ENCODE data around the gene EPB41L4A. TPM values are rescaled to one million over a fixed set of nuclear protein-coding genes. Genes with fewer than 3 reads are reported as not detected.
"Not testable (repeated sequence)": the region's sequence is repeated elsewhere in the genome, so short reads cannot be mapped to it uniquely, and the experiment has no call there.

EPB41L4A gene
- total and polyA plus RNA-seq, 12 donors: 4.2 to 26.3 (median 9.5) TPM

DNA sequence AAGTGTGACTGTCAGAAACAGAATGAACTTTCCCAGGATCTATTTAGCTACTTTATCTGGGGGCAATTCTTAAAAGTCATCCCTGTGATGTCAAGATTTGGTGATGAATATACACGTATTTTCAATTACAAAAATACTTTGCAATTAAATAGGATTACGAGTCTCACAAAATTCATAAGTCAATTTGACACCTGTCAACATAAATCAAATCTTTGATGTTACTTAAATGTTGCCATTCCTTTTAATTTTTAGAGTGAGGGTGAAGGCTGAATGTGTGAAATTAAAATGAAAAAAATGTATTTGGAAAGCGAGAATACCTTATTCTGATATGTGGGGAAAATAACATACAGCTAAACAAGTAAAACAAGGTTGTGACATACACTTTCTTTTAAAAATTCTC lies 202.9 kb downstream of the EPB41L4A start:
- no peak overlapping the region for H3K4me3 ChIP-seq
- DNase-seq: no peak
- H3K9me3 ChIP-seq (replicated peaks in 1 of 3): no peaks in the 10 kb centered on the region
- intact Hi-C loops (cut with DNase I): no loop called here
- H3K27ac ChIP-seq: no peak overlapping the region
- no peaks in the 10 kb centered on the region for H3K27me3 ChIP-seq
- TF ChIP-seq, protein P1, sequence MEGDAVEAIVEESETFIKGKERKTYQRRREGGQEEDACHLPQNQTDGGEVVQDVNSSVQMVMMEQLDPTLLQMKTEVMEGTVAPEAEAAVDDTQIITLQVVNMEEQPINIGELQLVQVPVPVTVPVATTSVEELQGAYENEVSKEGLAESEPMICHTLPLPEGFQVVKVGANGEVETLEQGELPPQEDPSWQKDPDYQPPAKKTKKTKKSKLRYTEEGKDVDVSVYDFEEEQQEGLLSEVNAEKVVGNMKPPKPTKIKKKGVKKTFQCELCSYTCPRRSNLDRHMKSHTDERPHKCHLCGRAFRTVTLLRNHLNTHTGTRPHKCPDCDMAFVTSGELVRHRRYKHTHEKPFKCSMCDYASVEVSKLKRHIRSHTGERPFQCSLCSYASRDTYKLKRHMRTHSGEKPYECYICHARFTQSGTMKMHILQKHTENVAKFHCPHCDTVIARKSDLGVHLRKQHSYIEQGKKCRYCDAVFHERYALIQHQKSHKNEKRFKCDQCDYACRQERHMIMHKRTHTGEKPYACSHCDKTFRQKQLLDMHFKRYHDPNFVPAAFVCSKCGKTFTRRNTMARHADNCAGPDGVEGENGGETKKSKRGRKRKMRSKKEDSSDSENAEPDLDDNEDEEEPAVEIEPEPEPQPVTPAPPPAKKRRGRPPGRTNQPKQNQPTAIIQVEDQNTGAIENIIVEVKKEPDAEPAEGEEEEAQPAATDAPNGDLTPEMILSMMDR (IDR thresholded peaks at IDR 0.05): no peak
- no peak for TF ChIP-seq POLR2A (IDR thresholded peaks at IDR 0.05)
- no peaks in the 10 kb centered on the region for H3K4me1 ChIP-seq (replicated peaks in 1 of 2)
- WGBS, 4 donors: 87 to 93% (median 91%) methylated on average over 3 of the region's 3 CpGs
- H3K36me3 ChIP-seq (replicated peaks in 1 of 2): no peaks in the 10 kb centered on the region

DNA sequence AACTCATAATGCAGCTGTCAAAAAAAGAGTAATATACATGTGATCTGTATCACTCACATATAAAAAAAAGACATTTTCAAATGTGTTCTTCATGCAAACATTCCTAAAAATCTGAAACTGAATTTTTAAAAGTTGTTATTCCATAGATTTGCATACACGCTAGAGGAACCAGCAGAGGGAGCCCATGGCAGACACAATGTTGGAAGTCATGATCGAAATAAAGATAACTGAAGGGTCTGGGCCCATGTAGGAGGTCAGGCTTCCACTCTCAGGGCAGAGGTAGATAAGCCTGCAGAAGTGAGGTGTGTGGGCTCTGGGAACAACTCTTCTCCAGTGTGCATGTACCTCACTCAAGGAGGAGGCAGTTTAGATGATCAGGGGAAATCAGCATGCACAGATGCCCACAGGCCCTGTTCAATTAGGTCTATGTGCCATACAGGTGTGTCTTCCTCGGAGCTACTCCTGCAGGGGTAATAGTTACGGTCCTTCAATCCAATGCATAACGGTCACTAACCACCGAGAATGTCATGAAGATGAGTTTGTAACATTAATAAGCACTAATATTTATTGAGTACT lies 208.6 kb downstream of the EPB41L4A start:
- TF ChIP-seq, protein P1 (IDR thresholded peaks at IDR 0.05): peak; percentile 58 to 70 (median 64)
- no peak for TF ChIP-seq POLR2A (IDR thresholded peaks at IDR 0.05)
- H3K27ac ChIP-seq: no peak overlapping the region
- intact Hi-C loops (cut with DNase I): loop anchor here in 1 of 2 donors (1.0 kb wide), 1 partner anchor 210 kb away; no protein-coding TSS in a partner anchor
- H3K36me3 ChIP-seq (replicated peaks in 1 of 2): no peaks in the 10 kb centered on the region
- peak; percentile 24 to 74 (median 49) for DNase-seq
- WGBS, 4 donors: 56 to 63% (median 58%) methylated on average over 6 of the region's 6 CpGs
- no peaks in the 10 kb centered on the region for H3K27me3 ChIP-seq
- H3K4me1 ChIP-seq (replicated peaks in 1 of 2): no peaks in the 10 kb centered on the region
- H3K4me3 ChIP-seq: no peak overlapping the region
- no peaks in the 10 kb centered on the region for H3K9me3 ChIP-seq (replicated peaks in 1 of 3)

DNA sequence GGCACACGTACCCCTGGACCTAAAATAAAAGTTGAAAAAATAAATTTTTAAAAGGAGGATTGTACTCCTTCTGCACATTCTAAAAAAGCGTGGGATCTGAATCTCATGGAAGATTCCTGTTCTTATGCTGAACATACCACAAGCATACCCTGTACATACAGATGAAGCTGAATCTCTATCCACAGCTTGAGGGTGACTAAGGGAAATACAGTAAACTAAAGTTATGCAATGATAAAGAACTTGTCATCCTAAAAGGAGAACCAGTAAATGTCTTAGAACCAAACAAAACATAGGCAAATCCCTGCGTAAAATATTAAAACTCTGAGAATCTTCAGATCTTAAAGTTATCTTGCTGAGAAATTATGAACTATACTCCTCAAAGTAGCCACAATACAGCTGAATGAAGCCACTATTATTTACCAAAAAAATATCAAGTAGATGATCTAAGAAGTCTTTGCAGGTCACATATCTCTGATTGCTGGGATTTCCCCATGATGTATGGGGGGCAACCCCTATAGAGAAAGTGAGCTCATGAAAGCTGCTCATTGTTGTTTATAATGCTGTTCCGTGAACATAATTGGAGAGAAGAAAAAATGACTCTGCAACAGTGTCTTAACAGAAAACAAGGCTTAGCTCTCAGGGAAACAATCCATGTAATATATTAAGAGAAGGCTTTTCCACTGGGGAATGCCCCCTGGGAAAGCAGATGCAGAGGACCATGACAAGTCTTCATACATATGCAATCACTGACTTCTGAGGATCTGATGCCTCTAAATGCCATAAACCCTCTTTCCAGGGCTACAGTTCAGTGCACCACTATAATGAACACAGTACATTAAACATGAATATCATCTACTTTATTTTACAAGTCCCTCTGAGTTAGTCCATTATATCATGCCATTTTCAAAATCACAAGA lies 210.1 kb downstream of the EPB41L4A start:
- WGBS, 4 donors: 82 to 87% (median 85%) methylated on average over 4 of the region's 4 CpGs
- H3K4me1 ChIP-seq (replicated peaks in 1 of 2): no peaks in the 10 kb centered on the region

DNA sequence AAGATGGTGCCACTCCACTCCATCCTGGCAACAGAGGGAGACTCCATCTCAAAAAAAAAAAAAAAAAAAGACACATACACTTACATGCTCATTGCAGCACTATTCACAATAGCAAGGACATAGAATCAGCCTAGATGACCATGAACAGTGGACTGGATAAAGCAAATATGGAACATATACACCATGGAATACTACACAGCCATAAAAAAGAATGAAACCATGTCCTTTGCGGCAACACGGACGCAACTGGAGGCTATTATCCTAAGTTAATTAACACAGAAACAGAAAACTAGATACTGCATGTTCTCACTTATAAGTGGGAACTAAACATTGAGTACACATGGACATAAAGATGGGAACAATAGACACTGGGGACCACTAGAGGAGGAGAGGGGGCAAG lies 210.9 kb downstream of the EPB41L4A start:
- H3K9me3 ChIP-seq (replicated peaks in 1 of 3); DNase-seq; H3K36me3 ChIP-seq (replicated peaks in 1 of 2); H3K27ac ChIP-seq; H3K4me1 ChIP-seq (replicated peaks in 1 of 2); H3K27me3 ChIP-seq; H3K4me3 ChIP-seq: not testable (repeated sequence)
- 91 to 98% (median 94%) methylated on average over 3 of the region's 3 CpGs for WGBS, 4 donors
- intact Hi-C loops (cut with DNase I): loop anchor here in 1 of 2 donors (10.0 kb wide), 1 partner anchor 207 kb away; the partner anchor contains the start of gene EPB41L4A

More for the DNA sequence above, 210.1 kb downstream of the EPB41L4A start:
- Histone ChIP-seq H3K27me3 (no peaks in the 10 kb centered on the region), H3K27ac (no peak overlapping the region), H3K9me3 (replicated peaks in 1 of 3) (no peaks in the 10 kb centered on the region), H3K36me3 (replicated peaks in 1 of 2) (no peaks in the 10 kb centered on the region), H3K4me3 (no peak overlapping the region)
- intact Hi-C loops (cut with DNase I): loop anchor here in 1 of 2 donors (10.0 kb wide), 1 partner anchor 206 kb away; the partner anchor contains the start of gene EPB41L4A
- DNase-seq: no peak
- no peak for TF ChIP-seq POLR2A (IDR thresholded peaks at IDR 0.05)
- TF ChIP-seq, protein P1 (IDR thresholded peaks at IDR 0.05): no peak

Measured in adrenal gland (tissue), 12 donors.